ENCODE measurements around the gene SBF2. TPM values are rescaled to one million over a fixed set of nuclear protein-coding genes. Genes with fewer than 3 reads are reported as not detected.

Gene SBF2
- total RNA-seq, 4 donors from 2014 or later = 75.0 to 104 (median 86.9) TPM

GRCh38 chr11:9787260-9787659 lies 506.8 kb downstream of the SBF2 start:
- no peak for TF ChIP-seq POLR2A (IDR thresholded peaks at IDR 0.05)
- TF ChIP-seq EP300 (IDR thresholded peaks at IDR 0.05) = no peak
- no peak for TF ChIP-seq CTCF (IDR thresholded peaks at IDR 0.05)
- no peaks in the 10 kb centered on the region for H3K9me3 ChIP-seq
- 84 to 88% methylated on average over 5 of the region's 5 CpGs for WGBS, 2 donors
- no peak overlapping the region for H3K4me3 ChIP-seq
- H3K27me3 ChIP-seq = no peaks in the 10 kb centered on the region
- H3K27ac ChIP-seq = peak overlapping the region in 2 of 4 donors; percentile 8 to 29
- H3K4me1 ChIP-seq = peaks cover 0 to 11% (median 2%) of the 10 kb centered on the region in 4 donors
- no peak for DNase-seq (ENCODE audit: low spot score in 2 of 2)
- H3K36me3 ChIP-seq = peaks cover 0 to 78% (median 0%) of the 10 kb centered on the region in 3 donors

- Histone ChIP-seq H3K27ac (no peak overlapping the region), H3K4me3 (no peak overlapping the region), H3K27me3 (no peaks in the 10 kb centered on the region), H3K36me3 (peaks cover 0 to 93% (median 2%) of the 10 kb centered on the region in 3 donors), H3K4me1 (peaks cover 0 to 11% (median 2%) of the 10 kb centered on the region in 4 donors), H3K9me3 (no peaks in the 10 kb centered on the region)
- no peak for TF ChIP-seq EP300 (IDR thresholded peaks at IDR 0.05)
- TF ChIP-seq CTCF (IDR thresholded peaks at IDR 0.05) = no peak
- no peak for DNase-seq (ENCODE audit: low spot score in 2 of 2)
- WGBS, 2 donors = 86 to 90% methylated on average over 6 of the region's 6 CpGs
These were observed 509.3 kb downstream of the SBF2 start for GRCh38 chr11:9784602-9785315.

- DNase-seq (ENCODE audit: low spot score in 2 of 2) = no peak
- H3K9me3 ChIP-seq = no peaks in the 10 kb centered on the region
- peaks cover 0 to 11% (median 2%) of the 10 kb centered on the region in 4 donors for H3K4me1 ChIP-seq
- H3K4me3 ChIP-seq = no peak overlapping the region
- 74 to 77% methylated on average over 2 of the region's 2 CpGs for WGBS, 2 donors
- peaks cover 0 to 94% (median 2%) of the 10 kb centered on the region in 3 donors for H3K36me3 ChIP-seq
- no peak overlapping the region for H3K27ac ChIP-seq
- TF ChIP-seq POLR2A (IDR thresholded peaks at IDR 0.05) = no peak
- TF ChIP-seq CTCF (IDR thresholded peaks at IDR 0.05) = no peak
- no peak for TF ChIP-seq EP300 (IDR thresholded peaks at IDR 0.05)
- no peaks in the 10 kb centered on the region for H3K27me3 ChIP-seq
These were observed 510.0 kb downstream of the SBF2 start for GRCh38 chr11:9783986-9784385.

GRCh38 chr11:9780929-9781328 lies 513.1 kb downstream of the SBF2 start:
- H3K27me3 ChIP-seq = no peaks in the 10 kb centered on the region
- no peak overlapping the region for H3K27ac ChIP-seq
- no peak overlapping the region for H3K4me3 ChIP-seq
- H3K4me1 ChIP-seq = no peaks in the 10 kb centered on the region
- H3K36me3 ChIP-seq = peaks cover 0 to 83% (median 2%) of the 10 kb centered on the region in 3 donors
- 82 to 89% methylated on average over 4 of the region's 4 CpGs for WGBS, 2 donors
- no peaks in the 10 kb centered on the region for H3K9me3 ChIP-seq
- no peak for DNase-seq (ENCODE audit: low spot score in 2 of 2)
- TF ChIP-seq POLR2A (IDR thresholded peaks at IDR 0.05) (no peak), CTCF (IDR thresholded peaks at IDR 0.05) (no peak), EP300 (IDR thresholded peaks at IDR 0.05) (no peak)

- WGBS, 2 donors = 82 to 87% methylated on average over 5 of the region's 5 CpGs
- no peak overlapping the region for H3K27ac ChIP-seq
These were observed 516.5 kb downstream of the SBF2 start for GRCh38 chr11:9777525-9777924.

More at GRCh38 chr11:9777525-9777924, 516.5 kb downstream of the SBF2 start:
- no peak for TF ChIP-seq CTCF (IDR thresholded peaks at IDR 0.05)
- no peak for TF ChIP-seq EP300 (IDR thresholded peaks at IDR 0.05)
- no peak for TF ChIP-seq POLR2A (IDR thresholded peaks at IDR 0.05)
- Histone ChIP-seq H3K4me3 (no peak overlapping the region), H3K9me3 (no peaks in the 10 kb centered on the region), H3K27me3 (no peaks in the 10 kb centered on the region), H3K4me1 (peaks cover 0 to 14% (median 4%) of the 10 kb centered on the region in 4 donors), H3K36me3 (peaks cover 0 to 50% (median 2%) of the 10 kb centered on the region in 3 donors)
- no peak for DNase-seq (ENCODE audit: low spot score in 2 of 2)

Measured in tibial nerve (tissue), 4 donors.